T-helper 2 cell (primary cell): ENCODE results near the gene SCYL3.
"Not testable (repeated sequence)": the region's sequence is repeated elsewhere in the genome, so short reads cannot be mapped to it uniquely, and the experiment has no call there.

Source experiments
- DNase-seq, 5 experiments: peaks; one replicate each; pipeline versions ENCODE4 v3.0.0 to v3.0.0-alpha.2; 2012 to 2022

The SCYL3 gene

GRCh38 chr1:169869426-169869825 is 24.3 kb downstream of the SCYL3 start:
- DNase-seq: no peak

DNA sequence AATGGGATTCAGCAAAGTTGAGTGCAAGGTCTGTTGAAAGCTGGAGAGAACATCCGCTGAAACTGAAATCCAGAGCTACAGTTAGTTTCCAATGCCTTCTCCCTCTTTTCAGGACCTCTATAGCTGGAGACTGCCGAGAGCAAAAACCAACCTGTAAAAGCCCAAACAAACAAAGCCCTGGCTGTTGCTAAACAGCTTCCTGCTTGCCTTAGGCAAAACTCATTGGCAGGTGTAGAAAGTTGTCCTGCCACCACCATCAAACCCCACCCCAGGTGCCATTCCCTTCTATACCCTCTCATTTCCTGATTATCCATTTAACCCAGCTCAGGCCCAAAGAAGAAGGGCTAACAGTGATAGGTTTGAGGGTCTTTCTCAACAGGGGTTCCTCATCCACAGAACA is 24.7 kb downstream of the SCYL3 start:
- no peak for DNase-seq

DNA sequence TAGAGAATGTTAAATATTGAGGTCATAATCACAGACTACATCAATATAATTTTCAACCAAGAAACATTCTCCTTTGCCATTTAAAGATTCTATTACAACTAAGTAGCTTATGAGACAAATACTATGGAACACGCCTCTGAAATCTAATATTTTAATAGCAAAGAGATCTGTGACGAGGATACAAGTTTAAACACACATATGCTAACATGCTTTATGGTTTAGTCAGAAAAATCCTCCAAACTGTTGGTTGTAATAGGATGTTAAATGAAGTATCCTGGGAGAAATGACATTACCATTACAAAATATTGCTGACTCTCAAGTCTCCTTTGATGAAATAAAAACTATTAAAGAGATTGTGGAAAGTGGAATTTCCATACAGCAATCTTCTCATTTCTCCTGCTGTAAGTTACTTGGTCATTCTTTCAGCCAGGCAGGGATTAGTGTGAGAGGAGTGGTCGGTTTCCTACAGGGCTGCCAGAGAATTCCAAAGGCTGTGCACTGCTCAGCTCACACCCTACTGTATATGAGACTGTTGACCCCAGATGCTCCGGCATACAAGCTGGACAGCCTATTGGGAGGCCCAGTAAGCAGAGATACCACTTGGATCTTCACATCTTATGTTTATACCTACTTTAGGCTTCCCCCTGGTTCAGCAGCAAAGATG is 26.6 kb downstream of the SCYL3 start:
- no peak for DNase-seq

GRCh38 chr1:169866577-169866976 is 27.1 kb downstream of the SCYL3 start:
- no peak for DNase-seq

DNA sequence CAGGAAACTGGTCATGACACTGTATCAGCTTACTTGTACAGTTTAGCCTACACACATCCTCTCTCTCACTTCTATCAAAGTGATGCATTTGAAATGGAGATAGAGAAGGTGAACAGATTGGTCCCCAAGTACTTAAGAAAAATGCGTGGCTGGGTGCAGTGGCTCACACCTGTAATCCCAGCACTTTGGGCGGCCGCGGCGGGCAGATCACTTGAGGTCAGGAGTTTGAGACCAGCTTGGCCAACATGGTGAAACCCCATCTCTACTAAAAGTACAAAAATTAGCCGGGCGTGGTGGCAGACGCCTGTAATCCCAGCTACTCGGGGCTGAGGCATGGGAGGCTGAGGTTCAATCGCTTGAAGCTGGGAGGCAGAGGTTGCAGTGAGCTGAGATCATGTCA is 29.2 kb downstream of the SCYL3 start:
- DNase-seq: not testable (repeated sequence)

GRCh38 chr1:169860750-169861149 is 32.9 kb downstream of the SCYL3 start:
- DNase-seq: no peak

GRCh38 chr1:169860187-169860586 is 33.5 kb downstream of the SCYL3 start:
- DNase-seq: peak in 1 of 5 experiments; percentile 6

- peak in 1 of 5 experiments; percentile 17 for DNase-seq
These were observed 34.7 kb downstream of the SCYL3 start for GRCh38 chr1:169859001-169859400.

GRCh38 chr1:169858467-169858866 is 35.2 kb downstream of the SCYL3 start:
- DNase-seq: no peak

DNA sequence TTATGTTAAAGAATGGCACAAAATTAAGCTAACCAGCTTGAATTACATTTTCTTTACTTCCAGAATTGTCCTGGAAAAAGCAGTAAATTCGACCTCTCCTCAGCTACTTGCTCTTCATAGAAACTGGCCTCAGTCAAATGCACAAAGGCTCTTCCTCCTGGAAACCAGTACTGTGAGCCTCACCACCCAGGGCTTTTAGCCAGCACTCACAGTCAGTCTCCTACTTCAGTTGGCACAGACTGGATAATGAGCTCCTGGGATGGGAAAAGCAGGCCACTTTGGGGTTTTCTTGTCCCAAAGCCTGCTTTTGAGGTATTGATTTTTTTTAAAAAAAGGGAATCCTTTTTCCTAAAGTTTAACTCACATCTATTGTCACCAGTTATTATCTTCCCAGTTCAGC is 40.4 kb downstream of the SCYL3 start:
- no peak for DNase-seq

DNA sequence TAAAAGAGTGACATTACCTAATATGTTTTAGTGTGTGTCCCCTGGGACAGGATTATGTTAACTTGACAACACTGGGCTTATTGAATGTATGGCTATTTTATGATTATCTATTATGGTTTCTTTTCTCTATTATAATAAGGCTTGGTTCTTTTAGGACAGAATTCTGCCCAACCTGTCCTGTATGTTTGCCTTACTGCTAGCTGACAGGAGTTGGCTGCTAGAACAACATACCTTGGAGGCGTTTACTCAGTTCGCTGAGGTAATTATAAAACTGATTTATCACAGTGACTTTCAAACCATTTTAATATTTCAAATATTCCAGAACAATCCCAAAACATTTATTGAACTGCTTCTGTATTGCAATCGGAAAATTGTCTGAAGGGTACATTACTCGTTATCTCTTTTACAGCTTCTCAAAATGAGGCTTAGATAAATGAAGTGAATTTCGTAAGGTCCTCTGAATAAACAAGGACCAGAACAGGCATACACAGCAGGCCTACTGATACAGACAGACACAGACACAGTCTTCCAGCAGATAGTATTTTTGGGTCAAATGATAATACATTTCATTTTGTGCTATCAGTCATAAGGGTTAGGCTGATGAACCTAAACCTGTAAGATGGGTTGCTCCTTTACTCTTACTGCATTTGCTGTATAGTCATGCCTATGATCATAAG is 44.2 kb downstream of the SCYL3 start:
- DNase-seq: no peak

GRCh38 chr1:169848456-169848855 is 45.2 kb downstream of the SCYL3 start:
- DNase-seq: no peak

- no peak for DNase-seq
These were observed 48.6 kb downstream of the SCYL3 start for GRCh38 chr1:169844941-169845608.

DNA sequence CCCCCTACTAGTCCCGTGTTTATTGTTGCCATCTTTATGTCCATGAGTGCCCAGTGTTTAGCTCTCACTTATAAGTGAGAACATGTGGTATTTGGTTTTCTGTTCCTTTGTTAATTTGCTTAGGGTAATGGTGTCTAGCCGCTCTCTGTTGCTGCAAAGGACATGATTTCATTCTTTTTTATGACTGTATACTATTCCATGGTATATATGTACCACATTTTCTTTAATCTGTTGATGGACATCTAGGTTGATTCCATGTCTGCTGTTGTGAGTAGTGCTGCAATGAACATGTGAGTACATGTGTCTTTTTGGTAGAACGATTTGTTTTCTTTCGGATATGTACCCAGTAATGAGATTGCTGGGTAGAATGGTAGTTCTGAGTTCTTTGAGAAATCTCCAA is 54.8 kb downstream of the SCYL3 start:
- no peak for DNase-seq

GRCh38 chr1:169836198-169836597 is 57.5 kb downstream of the SCYL3 start:
- peak in 1 of 5 experiments; percentile 53 for DNase-seq

DNA sequence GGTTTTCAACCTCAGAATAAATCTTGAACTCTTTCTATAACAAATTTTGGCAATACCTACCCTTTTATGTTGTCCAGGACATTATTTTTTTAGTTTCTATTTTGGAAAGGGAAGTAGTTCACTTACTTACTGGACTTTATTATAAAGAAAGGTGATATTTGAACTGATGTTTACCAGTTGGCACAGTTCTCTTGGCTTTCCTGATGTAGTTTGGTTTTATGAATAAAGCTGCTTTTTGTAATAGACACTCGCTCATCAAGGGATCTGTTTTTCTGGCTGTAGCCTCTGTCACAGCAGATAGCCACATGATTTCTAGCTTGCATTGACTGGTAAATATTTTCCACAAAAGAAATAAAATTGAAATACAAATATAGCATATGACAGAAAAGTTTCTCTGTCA is 58.0 kb downstream of the SCYL3 start:
- DNase-seq: no peak

- no peak for DNase-seq
These were observed 58.8 kb downstream of the SCYL3 start for GRCh38 chr1:169834869-169835268.

GRCh38 chr1:169833179-169833901 is 60.4 kb downstream of the SCYL3 start:
- DNase-seq: no peak

- no peak for DNase-seq
These were observed 64.0 kb downstream of the SCYL3 start for GRCh38 chr1:169829671-169830070.

DNA sequence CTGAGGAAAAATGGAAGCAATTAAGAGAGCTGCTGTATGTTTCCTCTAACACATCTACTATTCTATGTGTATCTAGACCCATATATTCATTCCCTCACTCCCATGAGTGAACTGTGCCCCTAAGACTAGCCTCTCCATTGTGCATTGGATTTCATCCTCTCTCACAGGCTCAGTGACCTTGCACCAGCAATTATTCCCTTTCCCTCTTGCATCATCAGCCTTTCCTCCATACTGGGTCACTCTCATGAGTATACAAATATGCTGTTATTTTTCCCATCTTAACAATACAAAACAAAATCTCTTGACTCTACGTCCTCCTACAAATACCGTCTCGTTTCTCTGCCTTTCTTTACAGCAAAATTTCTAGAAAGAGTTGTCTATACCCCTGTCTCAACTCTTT is 69.5 kb downstream of the SCYL3 start:
- DNase-seq: no peak

GRCh38 chr1:169821500-169821899 is 72.2 kb downstream of the SCYL3 start:
- no peak for DNase-seq

GRCh38 chr1:169816617-169817016 is 77.1 kb downstream of the SCYL3 start:
- DNase-seq: no peak

DNA sequence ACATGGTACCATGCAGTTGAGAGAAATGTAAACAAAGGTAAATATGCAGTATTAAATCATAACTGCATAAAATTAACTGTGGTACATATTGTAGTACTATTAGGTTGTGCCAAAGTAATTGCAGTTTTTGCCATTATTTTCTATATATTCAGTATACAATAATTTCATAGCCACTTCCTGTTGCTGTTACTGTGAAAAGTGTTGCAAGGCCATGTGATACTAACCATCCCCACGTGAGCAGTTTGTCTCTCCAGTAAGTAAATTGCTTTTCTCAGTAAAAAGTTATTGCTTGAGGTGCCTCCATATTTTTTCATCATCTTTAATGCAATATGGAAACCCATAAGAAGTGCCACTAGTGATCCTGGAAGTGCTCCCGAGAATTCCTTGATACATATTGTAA is 79.4 kb downstream of the SCYL3 start:
- DNase-seq: peak in 1 of 5 experiments; percentile 49
